HG03442 (cell line): ENCODE results near the gene BOC.

Source experiments
- ATAC-seq: cut with Tn5 transposase; IDR thresholded peaks from one replicate; pipeline ENCODE4 v1.9.1; 2021; ENCODE audit warnings: mild to moderate bottlenecking, moderate library complexity; ENCODE audit not compliant: unreplicated experiment

The BOC gene

DNA sequence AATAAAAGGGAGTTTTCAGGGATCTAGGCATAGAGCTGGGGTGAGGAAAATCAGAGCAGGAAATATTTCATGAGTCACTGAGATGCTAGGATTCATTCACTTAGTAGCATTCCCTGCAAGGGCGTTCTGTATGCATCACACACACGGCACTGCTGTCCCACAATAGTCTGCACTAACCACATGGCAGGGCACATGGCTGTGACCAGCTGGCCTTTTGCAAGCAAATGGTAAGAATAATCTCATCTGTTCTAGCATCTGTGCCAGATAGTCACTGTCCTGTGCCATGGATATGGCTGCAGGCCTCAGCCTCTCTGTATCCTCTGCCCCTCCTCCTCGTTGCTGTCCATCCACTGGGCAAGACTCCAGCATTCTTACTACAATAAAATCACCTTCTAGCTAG lies 37.8 kb downstream of the BOC start:
- no peak for ATAC-seq

DNA sequence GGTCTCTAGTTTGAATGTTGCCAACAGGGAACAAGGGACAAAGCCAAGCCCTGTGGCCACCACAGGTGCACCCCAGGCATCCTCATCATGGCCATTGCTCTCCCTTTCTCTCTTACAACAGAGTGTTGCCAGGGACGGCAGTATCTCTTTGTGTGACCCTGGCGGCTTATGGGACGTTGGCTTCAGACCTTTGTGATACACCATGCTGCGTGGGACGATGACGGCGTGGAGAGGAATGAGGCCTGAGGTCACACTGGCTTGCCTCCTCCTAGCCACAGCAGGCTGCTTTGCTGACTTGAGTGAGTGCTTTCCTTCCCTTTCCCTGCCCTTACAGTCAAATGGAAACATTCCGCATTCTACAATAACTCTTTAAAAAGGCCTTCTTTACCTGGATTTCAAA lies 38.2 kb downstream of the BOC start:
- ATAC-seq = no peak

DNA sequence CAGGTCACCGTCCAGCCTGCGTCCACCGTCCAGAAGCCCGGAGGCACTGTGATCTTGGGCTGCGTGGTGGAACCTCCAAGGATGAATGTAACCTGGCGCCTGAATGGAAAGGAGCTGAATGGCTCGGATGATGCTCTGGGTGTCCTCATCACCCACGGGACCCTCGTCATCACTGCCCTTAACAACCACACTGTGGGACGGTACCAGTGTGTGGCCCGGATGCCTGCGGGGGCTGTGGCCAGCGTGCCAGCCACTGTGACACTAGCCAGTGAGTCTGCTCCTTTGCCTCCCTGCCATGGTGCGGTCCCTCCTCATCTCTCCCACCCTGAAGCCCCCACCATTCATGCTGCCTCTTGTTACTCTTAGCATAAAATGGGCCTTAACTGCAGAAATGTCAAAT lies 39.2 kb downstream of the BOC start:
- ATAC-seq = no peak

DNA sequence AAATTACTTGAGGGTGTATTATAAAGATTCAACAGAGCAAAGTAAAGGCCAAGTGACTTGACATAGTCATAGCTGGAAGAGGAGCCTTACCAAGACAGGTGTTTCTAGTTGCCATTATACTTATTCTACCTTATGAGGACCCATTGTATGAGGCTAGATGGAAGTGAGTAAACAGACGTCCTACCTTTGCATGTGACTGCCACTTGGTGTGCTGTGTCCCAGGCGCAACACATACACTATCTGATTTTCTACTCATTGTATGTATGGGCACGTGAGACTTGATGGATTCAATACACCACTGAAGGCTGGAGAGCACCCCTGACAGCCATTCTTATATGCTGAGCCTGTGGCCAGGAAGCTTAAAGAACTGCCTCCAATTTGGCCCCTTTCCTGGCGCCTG lies 40.5 kb downstream of the BOC start:
- no peak for ATAC-seq

DNA sequence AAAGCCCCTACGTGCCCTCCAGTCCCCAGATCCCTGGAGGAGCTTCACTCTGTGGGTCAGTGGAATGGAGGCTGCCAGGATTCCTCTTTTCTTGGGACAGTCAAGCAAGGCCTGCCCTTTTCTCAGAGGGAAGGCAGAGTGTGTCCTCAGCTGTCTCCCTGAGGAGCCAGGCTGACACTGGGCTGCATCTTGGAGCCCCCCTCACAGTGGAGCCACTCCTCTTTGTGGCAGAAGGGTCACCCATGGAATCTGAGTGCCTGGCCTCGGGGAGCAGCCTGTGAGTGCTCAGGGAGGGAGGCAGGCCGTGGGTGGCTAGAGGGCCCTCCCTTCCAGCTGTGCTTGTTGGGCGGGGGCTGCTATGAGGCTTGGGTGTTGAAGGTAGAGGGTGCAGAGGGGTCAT lies 41.2 kb downstream of the BOC start:
- no peak for ATAC-seq

DNA sequence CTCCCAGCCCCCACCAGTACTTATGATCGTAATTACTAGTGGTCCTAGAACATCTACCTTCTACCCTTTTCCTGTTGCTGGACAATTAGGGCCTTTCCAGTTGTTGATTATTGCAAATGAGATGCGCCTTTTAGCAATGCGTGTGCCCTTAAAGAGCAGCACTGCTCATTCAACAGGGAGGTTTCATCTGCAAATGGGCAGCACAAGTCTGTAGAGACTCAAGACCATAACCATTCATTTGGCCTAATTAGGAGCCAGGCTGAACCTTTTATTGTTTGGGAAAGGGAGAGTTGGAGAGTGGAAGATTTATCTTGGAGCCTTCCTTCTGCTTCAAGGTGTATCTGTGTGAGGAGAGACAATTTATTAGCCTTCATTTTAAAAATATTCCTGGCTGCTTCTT lies 42.3 kb downstream of the BOC start:
- no peak for ATAC-seq

DNA sequence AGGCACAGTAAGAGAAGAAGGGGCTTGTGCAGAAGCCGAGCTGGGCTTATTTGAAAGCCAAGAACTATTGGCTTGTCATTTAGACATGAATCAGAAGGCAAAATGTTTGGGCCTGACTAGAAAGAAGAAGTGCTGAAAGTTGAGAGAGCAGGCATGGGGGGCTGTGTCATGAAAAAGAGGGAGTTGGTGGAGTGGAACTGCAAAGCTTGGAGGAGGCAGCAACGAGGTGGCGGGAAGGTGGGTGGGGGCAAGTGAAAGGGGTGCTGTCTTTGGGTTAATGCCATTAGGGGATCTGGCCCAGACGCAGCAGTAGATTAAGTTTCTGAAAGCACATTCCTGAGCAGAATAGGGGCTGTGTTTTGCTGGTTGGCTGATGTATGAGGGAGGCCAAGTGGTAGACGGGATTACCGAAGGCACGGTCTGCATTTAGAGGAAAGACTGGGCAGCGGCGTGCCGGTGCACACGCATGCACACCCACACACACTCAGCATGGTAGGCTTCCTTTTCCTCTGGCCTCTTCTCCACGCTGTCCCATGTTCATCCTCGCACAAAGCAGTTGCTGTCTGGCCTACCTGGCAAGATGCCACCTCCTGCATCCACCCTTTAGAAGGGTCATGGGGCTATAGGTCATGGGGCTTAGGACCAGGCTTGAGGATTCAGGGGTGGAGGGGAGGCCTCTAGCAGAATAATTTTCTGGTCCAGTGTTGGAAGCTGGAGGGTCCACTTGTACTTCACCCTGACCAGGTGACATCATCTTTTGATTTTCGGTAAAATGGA lies 43.0 kb downstream of the BOC start:
- no peak for ATAC-seq

DNA sequence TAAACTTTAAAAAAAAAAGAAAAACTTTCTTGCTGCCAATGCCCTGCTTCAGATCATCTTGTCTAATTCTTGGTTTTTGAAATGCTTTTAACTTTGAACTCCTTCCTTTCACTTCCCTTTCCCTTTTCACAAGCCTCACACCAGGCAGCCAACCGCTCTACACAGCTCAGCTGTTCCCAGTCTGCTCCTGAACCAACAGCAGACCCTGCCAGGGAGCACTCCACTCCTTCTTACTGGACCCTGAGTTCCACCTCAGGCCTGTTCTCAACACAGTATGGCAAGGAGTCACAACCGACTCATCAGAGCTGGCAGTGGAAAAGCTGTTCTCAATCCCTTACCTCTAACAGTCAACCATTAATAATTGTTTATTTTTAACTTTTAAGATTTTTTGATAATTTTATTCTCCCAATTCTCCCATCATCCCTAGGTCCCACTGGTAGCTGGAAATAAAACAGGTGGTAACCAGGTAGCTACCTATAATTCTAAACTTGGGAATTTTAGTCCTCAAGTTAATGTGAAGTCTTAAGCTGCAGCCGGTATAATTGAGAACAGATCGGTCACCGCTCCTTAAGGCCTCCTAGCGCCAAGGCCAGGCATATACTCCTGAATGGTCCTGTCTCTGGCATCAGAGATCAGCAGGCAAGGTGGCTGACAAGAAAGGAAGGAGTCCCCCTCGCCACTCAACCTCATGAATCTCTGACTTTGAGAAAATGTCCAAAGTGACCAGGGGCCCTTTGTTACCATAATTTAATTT lies 43.9 kb downstream of the BOC start:
- ATAC-seq = no peak

DNA sequence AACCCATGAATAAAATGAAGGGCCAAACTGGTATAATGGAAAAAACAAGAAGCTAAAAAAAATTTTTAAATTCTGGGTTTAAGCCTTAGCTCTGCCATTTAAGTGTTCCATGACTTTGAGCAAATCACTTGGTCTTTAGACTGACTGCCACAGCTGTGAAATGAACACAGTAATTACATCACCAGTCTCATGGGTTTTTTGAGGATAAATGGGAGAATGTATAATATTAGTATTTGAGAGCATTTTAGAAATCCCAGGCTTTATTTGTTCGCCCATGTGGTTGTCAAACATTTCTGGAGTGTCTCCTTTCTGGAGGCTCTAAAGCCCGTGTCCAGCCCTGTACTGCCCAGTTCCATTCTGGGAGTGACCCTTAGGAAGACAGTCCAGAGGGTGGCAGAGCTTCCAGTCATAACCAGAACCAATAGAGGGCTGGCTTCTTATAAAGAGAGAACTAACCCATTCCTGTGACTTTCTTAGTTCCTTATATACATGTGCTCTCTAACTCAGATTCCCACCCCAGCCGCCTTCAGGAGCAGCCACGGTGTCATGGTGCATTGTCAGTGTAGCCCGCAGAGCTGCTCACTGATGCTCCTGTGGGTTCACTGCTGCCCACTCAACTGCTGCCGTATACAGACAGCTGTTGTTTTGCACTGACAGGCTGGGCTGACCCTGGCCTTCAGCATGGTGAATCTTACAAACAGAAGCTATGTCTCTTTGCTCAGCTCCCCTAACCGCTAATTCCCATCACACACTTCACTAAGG lies 44.7 kb downstream of the BOC start:
- no peak for ATAC-seq

DNA sequence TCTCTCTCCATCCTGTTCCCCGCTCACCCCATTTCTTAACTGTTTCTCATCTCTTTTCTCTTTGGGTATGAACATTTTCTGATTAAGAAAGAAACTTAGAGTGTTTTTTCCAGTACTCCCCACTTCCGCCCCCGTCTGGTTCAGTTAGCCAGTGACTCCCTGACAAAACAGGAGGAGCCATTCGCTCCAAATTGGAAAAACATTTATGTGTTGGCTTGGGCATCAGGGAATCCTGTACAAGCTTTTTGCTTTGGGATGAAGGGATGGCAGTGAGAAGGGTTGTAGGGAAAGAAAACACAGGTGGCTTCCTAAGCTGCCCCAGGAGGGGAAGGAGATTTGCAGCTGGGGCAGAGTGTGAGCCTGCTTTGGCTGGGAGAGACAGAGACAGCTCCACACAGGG lies 47.0 kb downstream of the BOC start:
- ATAC-seq = no peak

DNA sequence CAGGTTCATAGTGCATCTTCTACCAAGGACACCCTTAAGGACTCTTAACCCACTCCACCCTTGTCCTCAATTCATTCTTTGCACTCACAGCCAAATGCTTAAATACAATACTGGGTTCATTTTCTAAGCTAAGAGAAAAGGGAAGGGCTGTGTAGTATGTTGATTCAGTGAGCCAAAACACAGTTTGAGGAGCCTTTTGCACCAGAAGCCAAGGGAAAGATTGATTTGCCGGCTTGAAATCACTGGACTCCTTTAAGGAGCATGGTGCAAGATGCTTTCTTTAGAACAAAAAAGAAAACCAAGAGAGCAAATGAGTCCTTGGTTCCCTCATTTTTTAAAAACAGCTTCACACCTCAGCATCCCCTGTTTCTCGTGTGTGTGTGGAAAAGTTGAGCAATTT lies 47.8 kb downstream of the BOC start:
- ATAC-seq = no peak

DNA sequence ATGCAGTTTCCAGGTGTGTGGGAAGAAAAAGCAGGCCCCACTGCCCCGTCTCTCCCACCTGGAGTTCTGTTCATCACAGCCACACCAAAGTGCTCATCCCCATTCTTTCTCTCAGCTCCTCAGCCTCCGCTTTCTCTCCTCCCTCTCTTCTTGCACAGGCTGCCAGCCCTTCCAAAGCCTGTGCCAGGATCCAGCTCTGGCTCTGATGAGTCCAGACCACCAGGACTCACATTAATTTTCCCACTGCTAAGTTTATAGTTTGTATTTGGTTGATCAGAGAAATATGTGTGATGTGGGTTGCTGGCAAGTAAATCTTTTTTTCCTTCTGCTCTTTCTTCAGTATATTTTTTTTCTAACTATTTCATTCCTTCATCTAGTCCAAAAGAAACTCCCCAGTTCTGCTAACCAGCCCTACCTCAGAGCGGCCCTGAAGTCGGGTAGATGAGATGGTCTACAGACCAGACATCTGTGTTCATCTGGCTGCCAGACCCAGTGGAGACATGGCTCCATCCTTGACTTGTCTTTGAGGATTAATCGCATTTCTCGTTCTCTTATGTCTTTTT lies 49.8 kb downstream of the BOC start:
- no peak for ATAC-seq

DNA sequence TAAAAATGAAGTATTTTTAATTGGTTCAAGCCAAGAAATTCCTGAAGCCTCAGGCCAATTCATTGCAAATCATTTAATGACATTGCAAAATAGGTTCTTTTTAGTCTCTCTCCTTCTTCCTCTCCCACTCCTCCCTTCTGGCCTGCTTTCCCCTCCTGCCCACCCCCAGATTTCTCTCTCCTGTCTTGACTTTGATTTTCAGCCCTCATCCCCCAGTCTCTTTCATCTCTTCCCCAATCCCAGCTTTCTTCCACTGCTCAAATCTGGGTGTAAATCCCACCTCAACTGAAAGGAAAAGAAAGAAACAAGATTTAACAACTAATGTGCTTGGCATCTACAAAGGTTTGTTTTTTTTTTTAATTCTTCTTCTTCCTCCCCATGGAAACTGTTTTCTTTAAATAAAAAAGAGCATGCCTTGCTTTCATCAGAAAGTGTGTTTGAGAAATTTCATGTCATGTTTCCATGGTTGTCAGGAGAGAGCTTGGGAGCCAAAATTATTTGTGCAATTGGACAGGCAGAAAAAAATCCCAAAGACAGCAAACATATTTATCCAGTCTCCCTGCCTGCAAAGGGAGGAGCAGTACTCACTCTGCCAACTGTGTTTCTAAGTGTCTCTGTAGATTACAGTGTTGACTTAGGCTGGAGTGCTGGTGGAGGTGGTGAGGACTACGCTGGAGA lies 50.4 kb downstream of the BOC start:
- no peak for ATAC-seq

DNA sequence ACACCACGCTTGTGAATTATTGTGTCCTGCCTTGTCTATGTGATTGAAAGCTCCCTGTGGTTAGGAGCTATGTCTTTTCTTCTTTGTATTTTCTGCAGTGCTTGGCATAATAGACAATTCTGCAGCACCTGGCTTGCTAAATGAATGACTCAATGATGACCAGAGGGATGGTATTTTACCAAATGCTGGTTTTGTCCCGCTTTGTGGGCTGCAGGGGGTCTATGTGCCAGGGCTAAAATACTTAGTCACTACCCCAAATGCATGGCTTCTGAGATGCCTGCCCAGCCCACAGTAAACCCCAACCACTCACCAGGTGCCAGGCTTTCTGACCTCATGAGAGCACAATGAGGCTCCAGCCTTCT lies 50.9 kb downstream of the BOC start:
- no peak for ATAC-seq

DNA sequence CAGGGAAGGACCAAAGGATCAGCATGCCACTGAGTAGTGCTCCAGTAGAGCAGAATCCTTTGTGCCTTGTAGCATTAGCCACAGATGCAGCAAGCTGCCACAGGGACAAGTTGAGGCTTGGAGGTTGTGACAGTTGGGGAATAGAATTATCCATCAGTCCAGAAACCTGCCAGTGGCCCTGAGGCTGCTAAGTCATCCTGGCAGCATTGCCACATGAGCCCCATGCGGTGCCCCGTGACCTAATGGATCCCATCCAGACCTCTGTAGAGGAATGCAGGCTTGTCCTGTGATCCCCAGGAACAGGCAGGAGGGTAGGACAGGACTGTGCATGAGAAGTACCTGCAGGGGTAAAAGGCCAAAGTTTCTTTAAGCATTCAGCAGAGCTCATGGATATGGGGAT lies 51.7 kb downstream of the BOC start:
- ATAC-seq = no peak

DNA sequence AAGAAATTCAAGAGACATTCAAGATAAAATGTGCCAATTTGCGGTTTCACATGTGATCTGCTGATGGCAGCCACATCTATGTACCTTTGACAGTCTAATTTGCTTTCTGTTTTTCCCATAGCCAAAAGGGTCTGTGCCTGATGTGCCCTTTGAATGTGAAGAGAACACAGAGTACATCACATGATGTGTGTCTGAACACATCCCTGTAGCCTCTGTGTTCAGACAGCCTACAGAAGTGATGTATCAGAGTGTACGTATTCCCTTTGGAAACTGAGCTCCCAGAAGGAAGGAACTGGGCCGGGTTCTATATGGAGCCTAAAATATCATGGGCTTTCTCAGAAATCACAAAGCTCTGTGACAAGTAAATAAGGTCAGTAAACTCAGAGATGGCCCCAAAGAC lies 52.4 kb downstream of the BOC start:
- ATAC-seq = no peak

DNA sequence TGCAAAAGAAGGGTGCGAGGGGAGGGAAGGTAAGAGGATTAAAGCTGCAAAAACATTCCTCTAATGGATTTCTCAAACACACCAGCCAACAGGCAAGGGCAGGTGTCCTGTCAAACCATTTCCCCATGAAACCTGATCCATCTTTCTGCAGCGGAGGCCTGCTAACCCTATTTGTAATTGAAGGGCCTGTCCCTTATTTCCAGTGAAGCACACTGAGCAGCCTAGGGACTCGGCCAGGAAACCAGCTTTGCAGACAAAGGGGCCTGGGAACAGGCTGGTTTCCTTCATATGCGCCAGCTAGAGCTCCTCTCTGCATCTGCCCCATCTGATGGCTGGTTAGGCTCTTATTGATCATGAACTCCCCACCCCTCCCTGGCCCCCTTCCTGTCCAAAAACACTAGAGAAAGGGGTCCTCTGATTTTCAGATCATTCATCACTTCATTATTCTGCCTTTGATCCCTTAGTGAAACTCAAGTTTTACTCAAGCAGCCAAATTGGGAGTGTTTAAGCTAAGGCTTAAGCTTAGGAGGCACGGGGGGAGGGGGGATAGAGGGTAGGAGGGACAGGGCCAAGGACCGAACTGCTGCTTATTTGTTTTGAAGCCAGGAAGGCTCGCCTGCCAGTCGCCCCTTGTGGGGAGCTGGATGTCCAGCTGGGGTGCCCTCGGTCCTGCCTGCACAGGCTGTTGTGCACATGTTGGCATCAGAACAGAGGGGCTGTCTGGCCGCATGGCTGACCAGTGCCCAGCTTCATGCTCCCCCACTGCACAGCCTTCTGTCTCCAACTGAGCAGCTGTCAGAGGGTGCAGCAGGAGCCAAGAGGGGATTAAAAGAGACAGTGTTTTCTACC lies 53.1 kb downstream of the BOC start:
- ATAC-seq = no peak

DNA sequence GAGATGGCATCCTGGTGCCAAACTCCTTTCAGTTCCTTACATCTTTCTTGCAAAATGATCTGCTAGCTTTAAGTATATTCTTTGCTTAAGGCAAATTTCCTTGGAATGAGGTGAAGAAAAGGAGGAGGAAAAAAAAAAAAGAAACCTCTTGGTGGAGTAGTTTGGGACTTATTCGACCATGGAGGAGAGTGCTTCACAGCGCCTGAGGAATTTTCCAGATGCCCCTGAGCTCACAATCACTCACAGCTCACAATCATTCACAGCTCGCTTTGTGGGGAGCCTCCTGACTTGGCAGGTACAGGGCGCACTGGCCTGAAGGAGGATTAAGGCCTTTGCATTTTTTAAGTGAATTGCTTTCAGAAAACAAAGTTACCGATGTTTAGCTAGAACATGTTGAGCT lies 53.9 kb downstream of the BOC start:
- no peak for ATAC-seq

DNA sequence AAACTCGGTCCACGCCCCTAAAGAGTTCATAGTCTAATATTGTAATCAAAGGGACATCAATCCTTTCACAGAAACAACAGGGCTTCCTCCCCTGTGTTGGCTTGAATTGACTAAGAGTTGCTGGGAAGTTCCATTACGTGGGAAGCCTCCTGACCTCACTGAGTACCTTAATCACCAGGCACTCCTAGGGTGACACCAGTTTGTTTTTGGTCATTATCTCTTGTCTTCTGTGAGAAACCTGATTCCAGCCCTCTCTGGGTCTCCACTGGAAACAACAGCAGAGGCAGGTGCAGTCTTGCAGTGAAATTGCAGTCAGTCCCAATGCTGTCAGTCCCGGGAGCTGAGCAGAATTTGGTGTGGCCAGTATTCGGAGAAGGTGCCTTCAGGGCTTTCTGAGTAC lies 55.4 kb downstream of the BOC start:
- ATAC-seq = no peak

DNA sequence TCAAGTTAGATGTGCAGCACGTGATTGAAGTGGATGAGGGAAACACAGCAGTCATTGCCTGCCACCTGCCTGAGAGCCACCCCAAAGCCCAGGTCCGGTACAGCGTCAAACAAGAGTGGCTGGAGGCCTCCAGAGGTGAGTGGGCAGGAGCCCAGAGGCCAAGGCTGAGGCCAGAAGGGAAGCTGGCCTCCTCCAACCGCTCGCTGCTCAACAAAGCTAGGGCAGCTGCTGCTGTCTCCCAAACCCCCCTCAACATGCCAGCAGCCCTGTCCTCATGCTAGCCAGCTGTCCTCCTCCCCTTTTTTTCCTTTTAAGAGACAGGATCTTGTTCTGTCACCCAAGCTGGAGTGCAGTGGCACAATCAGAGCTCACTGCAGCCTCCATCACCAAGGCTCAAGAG lies 57.0 kb downstream of the BOC start:
- no peak for ATAC-seq
